ENCODE results near the gene GPR34. TPM values are rescaled to one million over a fixed set of nuclear protein-coding genes. Genes with fewer than 3 reads are reported as not detected.
"Not testable (repeated sequence)": the region's sequence is repeated elsewhere in the genome, so short reads cannot be mapped to it uniquely, and the experiment has no call there.

GPR34 gene, protein sequence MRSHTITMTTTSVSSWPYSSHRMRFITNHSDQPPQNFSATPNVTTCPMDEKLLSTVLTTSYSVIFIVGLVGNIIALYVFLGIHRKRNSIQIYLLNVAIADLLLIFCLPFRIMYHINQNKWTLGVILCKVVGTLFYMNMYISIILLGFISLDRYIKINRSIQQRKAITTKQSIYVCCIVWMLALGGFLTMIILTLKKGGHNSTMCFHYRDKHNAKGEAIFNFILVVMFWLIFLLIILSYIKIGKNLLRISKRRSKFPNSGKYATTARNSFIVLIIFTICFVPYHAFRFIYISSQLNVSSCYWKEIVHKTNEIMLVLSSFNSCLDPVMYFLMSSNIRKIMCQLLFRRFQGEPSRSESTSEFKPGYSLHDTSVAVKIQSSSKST
- 10 to 100 TPM; 18.7 to 20.6 TPM for total RNA-seq
- polyA plus RNA-seq (ENCODE audit: insufficient read length in 6 of 6): 1 to 10 TPM; 3.4 to 8.1 (median 6.3) TPM
- long read RNA-seq, donor 1, partial matches to known transcripts: 0 of 2 reads
- long read RNA-seq, donor 1, other reads (novel, unspliced or antisense): 0 of 2 reads
- long read RNA-seq, donor 2, partial matches to known transcripts: 0 of 1 reads
- long read RNA-seq, donor 2, other reads (novel, unspliced or antisense): 0 of 1 reads
- long read RNA-seq, donor 3: 0 reads
- long read RNA-seq, donor 4, transcript GPR34-202 (3 exons, 1,928 nt): major isoform, 5 of 5 reads
- long read RNA-seq, donor 4, partial matches to known transcripts: 0 of 5 reads
- long read RNA-seq, donor 4, other reads (novel, unspliced or antisense): 0 of 5 reads
- long read RNA-seq, donor 5, transcript GPR34-202 (3 exons, 1,928 nt): major isoform, 5 of 5 reads
- long read RNA-seq, donor 5, partial matches to known transcripts: 0 of 5 reads
- long read RNA-seq, donor 5, other reads (novel, unspliced or antisense): 0 of 5 reads
- long read RNA-seq, donor 6, transcript GPR34-202 (3 exons, 1,928 nt): major isoform, 6 of 6 reads
- long read RNA-seq, donor 6, partial matches to known transcripts: 0 of 6 reads
- long read RNA-seq, donor 6, other reads (novel, unspliced or antisense): 0 of 6 reads
- long read RNA-seq, donor 7, partial matches to known transcripts: 0 of 1 reads
- long read RNA-seq, donor 7, other reads (novel, unspliced or antisense): 0 of 1 reads
- long read RNA-seq, donor 8, partial matches to known transcripts: 0 of 2 reads
- long read RNA-seq, donor 8, other reads (novel, unspliced or antisense): 0 of 2 reads
- long read RNA-seq, donor 9: 0 reads
- long read RNA-seq, donor 10, partial matches to known transcripts: 0 of 3 reads
- long read RNA-seq, donor 10, other reads (novel, unspliced or antisense): 2 of 3 reads
- long read RNA-seq, donor 11, transcript GPR34-202 (3 exons, 1,928 nt): major isoform, 11 of 12 reads
- long read RNA-seq, donor 11, partial matches to known transcripts: 0 of 12 reads
- long read RNA-seq, donor 11, other reads (novel, unspliced or antisense): 0 of 12 reads
- long read RNA-seq, donor 12, partial matches to known transcripts: 0 of 4 reads
- long read RNA-seq, donor 12, other reads (novel, unspliced or antisense): 0 of 4 reads

DNA sequence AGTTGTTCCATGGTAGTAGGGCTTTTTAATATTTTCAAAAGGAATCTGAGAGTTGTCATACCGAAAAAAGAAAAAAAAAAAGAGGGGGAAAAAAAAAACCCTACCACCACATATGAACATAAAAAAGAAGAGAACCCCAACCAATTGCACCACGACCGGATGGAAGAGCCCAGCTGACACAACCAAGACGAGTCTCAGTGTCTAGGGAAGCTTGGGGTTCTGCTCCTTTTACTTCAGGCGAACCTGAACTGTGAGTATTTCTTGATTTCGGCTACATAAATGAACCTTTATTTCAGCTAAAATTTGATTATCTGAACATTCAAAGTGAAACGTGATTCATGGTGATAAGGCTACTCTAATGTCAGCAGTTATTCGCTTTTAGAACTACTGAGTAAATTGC, at the start of gene GPR34:
GPR34 (plus strand) TSS at position 139 of the 400 bp plus-strand sequence. CDS start 6,661 bp downstream, outside the sequence.
- TF ChIP-seq CTCF (IDR thresholded peaks at IDR 0.05): no peak
- Histone ChIP-seq H3K27me3 (no peaks in the 10 kb centered on the region), H3K4me3 (peak within 1 kb of the TSS in 1 of 2 donors; percentile 13), H3K36me3 (no peaks in the 10 kb centered on the region), H3K9me3 (no peaks in the 10 kb centered on the region), H3K27ac (no peak within 1 kb of the TSS), H3K4me1 (no peaks in the 10 kb centered on the region)
- no peak for ATAC-seq
- DNase-seq: no peak
- intact Hi-C loops (cut with DNase I): no loop called here

GRCh38 chrX:41646201-41646600, 42.6 kb upstream of the GPR34 start:
- intact Hi-C loops (cut with DNase I); H3K4me3 ChIP-seq; H3K27ac ChIP-seq; ATAC-seq; H3K9me3 ChIP-seq; H3K36me3 ChIP-seq; H3K27me3 ChIP-seq; H3K4me1 ChIP-seq; DNase-seq: not testable (repeated sequence)

- no peaks in the 10 kb centered on the region for H3K9me3 ChIP-seq
- H3K36me3 ChIP-seq: peaks cover 0 to 10% of the 10 kb centered on the region in 2 donors
- H3K27me3 ChIP-seq: no peaks in the 10 kb centered on the region
- no peaks in the 10 kb centered on the region for H3K4me1 ChIP-seq
- ATAC-seq (no peak), DNase-seq (no peak)
- TF ChIP-seq CTCF (IDR thresholded peaks at IDR 0.05): no peak
- intact Hi-C loops (cut with DNase I): no loop called here
- no peak overlapping the region for H3K4me3 ChIP-seq
- H3K27ac ChIP-seq: no peak overlapping the region
These were observed 35.6 kb upstream of the GPR34 start for GRCh38 chrX:41653125-41653524.

DNA sequence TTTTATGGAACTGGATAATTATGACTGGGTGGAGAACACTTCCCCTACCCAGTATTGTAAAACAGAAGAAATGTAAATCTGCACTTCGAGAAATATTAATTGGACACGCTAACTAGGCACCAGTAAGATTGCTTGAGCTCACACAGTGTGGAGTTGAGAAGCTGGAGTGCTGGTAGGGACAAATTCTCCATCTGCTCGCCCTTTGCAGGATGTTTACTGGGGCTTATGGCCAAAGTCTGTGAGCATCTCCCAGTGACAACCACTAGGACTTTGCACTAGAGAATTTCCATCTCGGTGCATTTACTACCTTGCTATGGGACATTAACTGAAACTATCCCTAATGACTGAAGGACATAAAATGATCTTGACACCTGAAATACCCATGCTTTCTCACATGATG, 33.7 kb upstream of the GPR34 start:
- Histone ChIP-seq H3K4me3 (no peak overlapping the region), H3K27ac (no peak overlapping the region), H3K36me3 (peaks cover 0 to 17% of the 10 kb centered on the region in 2 donors), H3K9me3 (no peaks in the 10 kb centered on the region), H3K27me3 (no peaks in the 10 kb centered on the region), H3K4me1 (no peaks in the 10 kb centered on the region)
- intact Hi-C loops (cut with DNase I): no loop called here
- DNase-seq: no peak
- ATAC-seq: no peak
- no peak for TF ChIP-seq CTCF (IDR thresholded peaks at IDR 0.05)

DNA sequence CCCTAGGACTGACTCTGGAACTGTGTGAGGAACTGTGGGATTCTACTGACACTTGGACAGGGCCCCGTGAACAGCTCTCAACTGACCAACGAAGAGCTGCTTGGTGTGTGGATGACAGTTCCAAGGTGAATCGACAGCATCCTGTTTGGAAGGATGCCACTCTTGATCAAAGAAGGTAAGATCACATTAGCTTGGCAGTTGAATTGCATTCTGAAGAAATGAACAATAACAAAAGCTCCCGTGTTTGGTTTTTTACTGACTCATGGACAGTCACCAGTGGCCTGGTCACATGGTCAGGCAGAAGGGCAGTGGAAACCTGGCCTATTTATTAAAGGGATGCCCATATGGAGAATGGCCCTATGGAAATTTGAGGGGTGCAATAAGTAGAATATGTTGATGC, 33.1 kb upstream of the GPR34 start:
- no peak overlapping the region for H3K4me3 ChIP-seq
- H3K9me3 ChIP-seq: no peaks in the 10 kb centered on the region
- ATAC-seq (no peak), DNase-seq (no peak)
- peaks cover 0 to 20% of the 10 kb centered on the region in 2 donors for H3K36me3 ChIP-seq
- no peaks in the 10 kb centered on the region for H3K27me3 ChIP-seq
- H3K27ac ChIP-seq: no peak overlapping the region
- TF ChIP-seq CTCF (IDR thresholded peaks at IDR 0.05): no peak
- H3K4me1 ChIP-seq: no peaks in the 10 kb centered on the region
- intact Hi-C loops (cut with DNase I): no loop called here

Measured in left lung (tissue), 14 donors.